CD1c-positive myeloid dendritic cell (primary cell): Measurements from ENCODE around the gene HSPB9.

Experiments used
- DNase-seq: peaks from one replicate; pipeline ENCODE4 v3.0.0-alpha.2; 2016; ENCODE audit errors: extremely low spot score

HSPB9 gene

GRCh38 chr17:42122371-42123303 lies at the start of gene HSPB9:
Gene HSPB9, plus strand, starts transcription at chr17:42122804. Its CDS starts 47 bp downstream, at chr17:42122851.
- no peak for DNase-seq

- no peak for DNase-seq
These were observed 46.8 kb upstream of the HSPB9 start for GRCh38 chr17:42075789-42076188.

- no peak for DNase-seq
These were observed 45.6 kb upstream of the HSPB9 start for GRCh38 chr17:42076797-42077559.

GRCh38 chr17:42077755-42078154 lies 44.8 kb upstream of the HSPB9 start:
- DNase-seq: no peak

- DNase-seq: no peak
These were observed 44.1 kb upstream of the HSPB9 start for GRCh38 chr17:42078396-42079043.

- no peak for DNase-seq
These were observed 43.1 kb upstream of the HSPB9 start for GRCh38 chr17:42079541-42079940.

GRCh38 chr17:42081516-42082129 lies 41.0 kb upstream of the HSPB9 start:
- DNase-seq: no peak

- DNase-seq: no peak
These were observed 35.4 kb upstream of the HSPB9 start for GRCh38 chr17:42087042-42087701.

- DNase-seq: no peak
These were observed 34.6 kb upstream of the HSPB9 start for GRCh38 chr17:42087736-42088705.

GRCh38 chr17:42088736-42089135 lies 33.9 kb upstream of the HSPB9 start:
- DNase-seq: no peak

GRCh38 chr17:42090964-42091790 lies 31.4 kb upstream of the HSPB9 start:
- no peak for DNase-seq

- no peak for DNase-seq
These were observed 29.7 kb upstream of the HSPB9 start for GRCh38 chr17:42092939-42093338.

GRCh38 chr17:42094375-42095069 lies 28.1 kb upstream of the HSPB9 start:
- DNase-seq: no peak

- DNase-seq: no peak
These were observed 26.1 kb upstream of the HSPB9 start for GRCh38 chr17:42096360-42097111.

- DNase-seq: no peak
These were observed 24.6 kb upstream of the HSPB9 start, which contains the start of gene ZNF385C for GRCh38 chr17:42097691-42098631. Gene ZNF385C, minus strand, starts transcription at chr17:42098473. Its CDS starts 35,417 bp downstream, at chr17:42063056.

- DNase-seq: no peak
These were observed 23.7 kb upstream of the HSPB9 start for GRCh38 chr17:42098730-42099399.
